Measurements from ENCODE around the gene TRPT1.
"Not testable (repeated sequence)": the region's sequence is repeated elsewhere in the genome, so short reads cannot be mapped to it uniquely, and the experiment has no call there.

TRPT1 gene

GRCh38 chr11:64258946-64259532 lies 33.1 kb upstream of the TRPT1 start:
- no peak for DNase-seq (ENCODE audit: low read depth in 2 of 3, low spot score in 1 of 3)

GRCh38 chr11:64258356-64258755 lies 32.4 kb upstream of the TRPT1 start:
- no peak for DNase-seq (ENCODE audit: low read depth in 2 of 3, low spot score in 1 of 3)

GRCh38 chr11:64256300-64256699 lies 30.3 kb upstream of the TRPT1 start:
- no peak for DNase-seq (ENCODE audit: low read depth in 2 of 3, low spot score in 1 of 3)

DNA sequence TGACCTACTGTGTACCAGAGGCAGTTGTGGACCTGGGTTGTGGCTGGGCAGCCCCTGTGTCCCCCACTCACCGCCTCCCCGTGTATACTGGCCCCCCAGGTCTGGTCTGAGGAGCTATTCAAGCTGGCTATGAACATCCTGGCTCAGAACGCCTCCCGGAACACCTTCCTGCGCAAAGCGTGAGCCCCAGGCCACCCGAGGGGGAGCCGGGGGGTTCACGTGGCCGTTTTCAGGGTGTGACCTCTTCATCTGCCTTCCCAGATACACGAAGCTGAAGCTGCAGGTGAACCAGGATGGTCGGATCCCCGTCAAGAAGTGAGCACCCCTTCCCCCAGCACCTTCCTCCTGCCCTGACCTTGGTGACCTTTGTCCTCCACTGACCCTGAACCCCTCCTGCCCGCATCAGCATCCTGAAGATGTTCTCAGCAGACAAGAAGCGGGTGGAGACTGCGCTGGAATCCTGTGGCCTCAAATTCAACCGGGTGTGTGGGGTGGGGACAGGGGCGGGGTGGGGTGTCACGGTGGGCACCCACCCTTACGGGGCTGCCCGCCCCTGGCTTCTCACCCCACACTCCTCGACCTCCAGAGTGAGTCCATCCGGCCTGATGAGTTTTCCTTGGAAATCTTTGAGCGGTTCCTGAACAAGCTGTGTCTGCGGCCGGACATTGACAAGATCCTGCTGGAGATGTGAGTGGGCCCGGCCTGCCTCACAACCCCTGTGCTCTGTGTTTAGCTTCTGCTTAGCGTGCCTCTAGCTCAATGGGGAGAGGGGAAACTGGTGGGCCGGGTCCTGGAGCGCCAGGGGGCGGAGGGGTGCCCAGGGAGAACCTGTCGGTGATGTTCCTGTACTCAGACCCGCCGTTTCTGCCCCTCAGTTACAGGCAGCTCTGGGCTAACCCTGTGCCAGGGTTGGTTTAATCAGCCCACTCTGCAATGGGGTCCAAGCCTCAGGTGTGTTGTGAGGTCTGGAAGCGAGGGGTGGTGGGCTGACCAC lies 29.4 kb upstream of the TRPT1 start:
- DNase-seq (ENCODE audit: low read depth in 2 of 3, low spot score in 1 of 3) = no peak

DNA sequence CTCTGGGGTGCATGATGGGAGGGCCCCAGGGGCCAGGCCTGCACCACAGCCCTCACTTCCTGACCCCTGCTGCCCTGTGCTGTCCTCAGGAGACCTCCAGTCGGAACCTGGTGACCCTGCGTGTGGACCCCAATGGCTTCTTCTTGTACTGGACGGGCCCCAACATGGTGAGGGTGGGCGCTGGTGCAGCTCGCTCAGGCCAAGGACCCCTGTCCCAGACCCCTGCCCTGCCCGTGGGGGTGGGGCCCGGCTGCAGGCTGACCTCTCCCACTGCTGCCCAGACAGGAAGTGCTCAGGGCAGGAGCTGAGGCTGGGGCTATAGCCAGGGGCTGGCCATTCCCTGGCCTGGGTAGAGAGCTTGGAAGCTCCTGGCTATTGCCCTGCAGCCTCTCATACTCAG lies 28.3 kb upstream of the TRPT1 start:
- DNase-seq (ENCODE audit: low read depth in 2 of 3, low spot score in 1 of 3) = no peak

GRCh38 chr11:64253481-64253880 lies 27.5 kb upstream of the TRPT1 start:
- DNase-seq (ENCODE audit: low read depth in 2 of 3, low spot score in 1 of 3) = no peak

DNA sequence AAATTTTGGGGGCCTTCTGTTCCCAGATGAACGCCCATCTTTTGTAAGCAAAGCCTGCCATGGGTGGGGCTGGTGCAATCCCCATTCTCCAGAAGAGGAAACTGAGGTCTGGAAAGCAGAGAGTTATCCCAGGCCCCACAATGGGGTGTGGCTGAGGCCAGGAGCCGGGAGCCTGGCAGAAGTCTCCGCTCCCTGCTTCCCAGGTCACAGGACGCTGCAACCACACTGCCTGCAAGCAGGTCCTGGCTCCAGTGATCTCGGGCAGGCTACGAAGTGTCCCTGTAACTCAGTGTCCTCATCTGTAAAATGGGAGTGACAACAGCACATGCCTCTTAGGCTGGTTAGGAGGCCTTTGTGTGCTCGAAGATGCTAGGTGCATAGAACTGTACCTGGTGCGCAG lies 27.1 kb upstream of the TRPT1 start:
- no peak for DNase-seq (ENCODE audit: low read depth in 2 of 3, low spot score in 1 of 3)

DNA sequence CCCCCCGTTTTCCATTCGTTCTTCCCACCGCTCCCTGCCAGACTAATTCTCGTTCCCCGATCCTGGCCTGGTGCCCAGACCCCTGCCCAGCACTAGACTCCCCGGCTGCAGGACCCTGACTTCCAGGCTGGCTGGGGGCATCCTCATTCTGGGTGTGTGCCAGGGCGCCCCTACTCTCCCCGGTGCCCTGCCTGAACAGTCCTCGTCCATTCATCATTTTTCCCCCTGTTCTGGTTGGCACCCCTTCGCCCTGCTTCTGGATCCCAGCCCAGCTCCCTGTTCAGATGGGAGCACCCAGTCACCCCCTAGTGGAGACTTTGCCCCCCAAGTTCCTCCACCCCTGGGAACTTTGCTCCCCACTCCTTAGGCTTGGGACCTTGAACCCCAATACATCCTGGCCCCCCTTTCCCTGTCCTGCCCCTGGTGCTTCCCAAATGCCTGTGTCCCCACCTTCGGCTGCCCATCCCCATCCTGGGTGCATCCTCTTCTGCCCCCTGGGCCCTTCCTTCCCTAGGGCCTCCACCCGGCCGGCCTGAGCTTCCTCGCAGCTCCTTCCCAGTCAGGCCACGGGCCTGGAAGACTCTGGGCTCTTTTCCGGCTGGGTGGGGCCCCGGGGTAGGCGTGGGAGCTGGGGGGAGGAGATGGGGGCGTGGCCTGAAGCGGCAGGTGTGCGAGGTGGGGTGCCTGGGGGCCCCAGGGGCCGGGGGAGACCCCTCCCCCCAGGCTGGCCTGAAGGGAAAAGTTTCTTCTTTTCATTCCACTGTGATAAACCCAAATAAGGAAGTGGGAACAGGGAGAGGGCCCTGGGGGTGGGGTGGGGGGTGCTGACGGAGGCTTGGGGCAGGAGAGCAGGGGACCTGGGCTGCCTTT lies 26.3 kb upstream of the TRPT1 start:
- DNase-seq (ENCODE audit: low read depth in 2 of 3, low spot score in 1 of 3) = no peak

DNA sequence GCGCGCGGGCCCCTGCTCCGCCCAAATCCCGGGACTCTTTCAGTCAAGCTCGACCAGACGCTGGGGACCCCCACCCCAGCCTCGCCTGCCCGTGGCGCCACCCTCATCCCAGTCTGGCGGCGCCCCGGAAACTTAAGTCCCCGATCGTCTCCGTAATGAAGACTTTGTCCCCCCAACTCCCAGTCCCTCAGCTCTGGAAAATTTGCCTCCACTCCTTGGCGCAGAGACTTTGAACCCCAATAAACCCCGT lies 25.7 kb upstream of the TRPT1 start:
- no peak for DNase-seq (ENCODE audit: low read depth in 2 of 3, low spot score in 1 of 3)

DNA sequence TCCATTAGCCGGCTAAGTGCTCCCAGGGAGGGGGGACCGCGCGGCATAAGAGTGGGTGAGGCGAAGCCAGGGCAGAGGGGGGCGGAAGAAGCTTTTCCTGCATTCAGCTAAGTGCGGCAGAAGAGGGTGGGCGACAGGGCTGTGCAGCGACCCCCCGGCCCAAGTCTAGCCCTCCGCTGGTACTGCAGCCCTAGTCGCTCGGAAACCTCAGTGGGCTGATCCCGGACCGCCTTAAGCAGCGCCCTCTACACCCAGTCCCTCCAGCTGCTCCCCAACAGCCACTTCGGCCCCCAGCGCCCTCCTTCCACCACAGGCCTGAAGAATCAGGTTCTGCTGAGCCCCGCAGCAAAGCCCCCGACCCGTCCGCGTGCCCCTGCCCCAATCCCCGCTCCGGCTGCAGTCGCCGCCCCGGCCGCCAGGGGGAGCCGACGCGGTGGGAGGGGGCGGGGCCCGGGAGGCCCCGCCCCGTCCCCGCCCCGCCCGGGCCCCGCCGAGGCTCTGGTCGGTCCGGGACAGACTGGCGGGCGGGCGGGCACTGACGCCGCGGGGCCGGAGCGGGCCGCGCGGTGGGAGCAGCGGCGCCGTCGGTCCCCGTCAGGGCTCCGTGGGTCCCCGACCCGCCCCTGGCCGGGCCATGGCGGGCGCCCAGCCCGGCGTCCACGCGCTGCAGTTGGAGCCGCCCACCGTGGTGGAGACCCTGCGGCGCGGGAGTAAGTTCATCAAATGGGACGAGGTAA lies 25.2 kb upstream of the TRPT1 start, which contains the start of gene PLCB3:
TSS of gene PLCB3 (plus strand) at position 515 of the 737 bp plus-strand sequence. CDS start at position 635, 120 bp downstream.
- no peak for DNase-seq (ENCODE audit: low read depth in 2 of 3, low spot score in 1 of 3)

GRCh38 chr11:64250415-64251015 lies 24.5 kb upstream of the TRPT1 start:
- no peak for DNase-seq (ENCODE audit: low read depth in 2 of 3, low spot score in 1 of 3)

DNA sequence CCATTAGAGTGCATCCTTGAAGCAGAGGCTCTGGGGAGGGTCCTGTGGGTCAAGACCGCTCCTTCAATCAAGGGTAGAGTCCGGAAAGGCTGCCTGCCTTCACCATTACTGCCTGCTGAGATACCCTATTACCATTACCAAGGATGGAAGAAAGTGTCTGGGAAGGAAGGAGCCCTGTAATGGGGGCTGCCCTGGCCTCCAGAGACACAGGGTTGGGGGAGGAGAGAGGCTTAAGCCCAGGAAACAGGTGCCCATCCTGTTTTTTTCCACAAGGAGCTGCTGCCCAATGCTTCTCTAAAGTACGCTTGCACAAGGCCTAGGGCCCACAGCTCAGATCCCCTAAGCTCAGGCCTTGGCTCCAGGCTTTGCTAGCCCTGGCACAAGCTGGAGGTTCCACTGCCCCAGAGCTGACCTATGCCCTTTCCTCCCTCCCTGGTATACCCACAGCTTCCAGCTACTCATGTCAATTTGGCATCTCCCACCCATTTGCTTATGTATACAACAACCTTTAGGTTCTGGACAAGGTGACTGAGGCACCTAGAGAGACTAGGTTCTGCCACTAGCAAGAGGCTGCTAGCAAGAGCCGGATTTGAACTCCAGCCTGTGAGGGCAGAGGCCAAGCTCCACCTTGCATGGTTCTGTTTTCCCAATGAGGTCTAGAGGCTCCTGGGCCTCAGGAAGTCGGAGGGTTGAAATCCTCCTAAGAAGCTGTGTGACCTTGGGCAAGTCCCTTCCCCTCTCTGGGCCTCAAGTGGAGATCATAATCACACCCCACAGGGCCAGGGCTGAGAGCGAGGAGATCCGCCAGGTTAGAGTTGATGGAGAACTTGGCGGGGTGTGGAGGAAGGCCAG lies 23.8 kb upstream of the TRPT1 start:
- no peak for DNase-seq (ENCODE audit: low read depth in 2 of 3, low spot score in 1 of 3)

DNA sequence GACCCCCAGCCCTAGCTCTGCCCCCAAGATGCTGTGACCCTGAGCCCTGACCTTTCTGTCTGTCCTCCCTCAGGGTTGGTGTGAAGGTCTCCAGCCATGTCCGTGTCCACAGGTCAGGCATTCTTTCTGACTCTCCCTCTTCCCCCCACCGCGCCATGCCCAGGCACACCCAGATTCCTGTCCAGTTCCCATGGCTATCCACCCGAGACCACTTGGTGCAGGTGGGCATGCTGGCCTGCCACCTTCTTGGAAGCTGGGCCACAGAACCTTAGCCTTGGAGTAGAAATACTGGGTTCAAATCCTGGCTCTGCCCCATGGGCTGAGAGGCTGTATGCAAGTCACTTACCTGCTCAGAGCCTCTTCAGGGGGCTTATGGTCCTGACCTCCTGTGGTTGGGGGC lies 23.1 kb upstream of the TRPT1 start:
- DNase-seq (ENCODE audit: low read depth in 2 of 3, low spot score in 1 of 3) = no peak

DNA sequence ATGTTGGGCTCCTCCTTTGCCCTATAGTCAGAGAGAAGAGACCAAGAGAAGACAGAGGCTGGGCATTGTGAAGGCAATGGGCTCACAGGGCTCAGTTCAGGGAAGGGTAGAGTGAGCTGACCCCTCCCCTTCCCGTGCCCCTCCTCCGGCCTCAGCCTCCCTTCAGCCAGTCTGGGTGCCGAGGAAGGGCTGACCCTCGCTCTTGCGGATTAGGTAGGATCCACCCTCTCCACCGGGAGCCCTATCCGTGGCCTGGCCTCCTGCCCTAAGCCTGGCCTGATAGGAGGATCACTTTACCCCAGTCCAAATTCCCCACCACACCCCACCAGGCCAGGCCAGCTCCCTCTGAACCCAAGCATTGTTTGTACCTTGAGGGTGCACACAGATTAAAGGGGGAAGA lies 22.6 kb upstream of the TRPT1 start:
- no peak for DNase-seq (ENCODE audit: low read depth in 2 of 3, low spot score in 1 of 3)

DNA sequence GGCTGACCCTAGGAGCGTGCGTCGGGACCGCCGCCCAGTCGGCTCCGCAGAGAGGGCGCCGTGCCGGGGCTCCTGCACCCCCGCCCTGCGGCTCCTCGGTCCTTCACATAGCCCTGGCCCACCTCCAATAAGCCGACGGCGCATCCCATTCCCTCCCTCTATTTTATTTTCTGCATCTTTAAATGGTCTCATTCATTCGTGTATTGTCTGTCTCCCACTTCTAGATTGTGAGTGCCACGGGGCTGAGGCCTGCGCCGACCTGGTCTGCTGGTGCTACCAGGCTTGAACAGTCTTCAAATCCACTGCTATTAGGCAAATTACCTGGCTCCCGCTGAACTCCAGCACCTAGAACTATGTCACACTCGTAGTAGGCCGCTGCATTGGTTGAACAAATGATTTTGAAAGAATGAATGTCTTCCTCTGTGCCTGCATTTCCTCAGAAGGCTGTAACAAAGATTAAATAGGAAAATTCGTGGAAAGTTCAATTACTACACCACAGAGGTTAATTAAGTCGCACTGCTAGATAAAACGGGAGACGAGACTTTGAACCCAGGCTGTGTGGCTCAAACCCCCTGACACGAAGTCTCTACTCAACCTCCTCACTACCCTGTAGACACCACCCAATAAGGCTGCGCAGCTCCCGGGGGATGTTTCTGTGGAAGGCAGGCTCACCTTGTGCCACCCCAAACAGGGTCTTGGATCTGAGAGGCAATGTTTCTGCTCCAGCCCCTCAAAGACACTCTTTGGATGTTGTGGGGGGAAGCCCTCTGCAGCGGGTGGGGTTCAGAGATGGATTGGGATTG lies 21.9 kb upstream of the TRPT1 start:
- no peak for DNase-seq (ENCODE audit: low read depth in 2 of 3, low spot score in 1 of 3)

DNA sequence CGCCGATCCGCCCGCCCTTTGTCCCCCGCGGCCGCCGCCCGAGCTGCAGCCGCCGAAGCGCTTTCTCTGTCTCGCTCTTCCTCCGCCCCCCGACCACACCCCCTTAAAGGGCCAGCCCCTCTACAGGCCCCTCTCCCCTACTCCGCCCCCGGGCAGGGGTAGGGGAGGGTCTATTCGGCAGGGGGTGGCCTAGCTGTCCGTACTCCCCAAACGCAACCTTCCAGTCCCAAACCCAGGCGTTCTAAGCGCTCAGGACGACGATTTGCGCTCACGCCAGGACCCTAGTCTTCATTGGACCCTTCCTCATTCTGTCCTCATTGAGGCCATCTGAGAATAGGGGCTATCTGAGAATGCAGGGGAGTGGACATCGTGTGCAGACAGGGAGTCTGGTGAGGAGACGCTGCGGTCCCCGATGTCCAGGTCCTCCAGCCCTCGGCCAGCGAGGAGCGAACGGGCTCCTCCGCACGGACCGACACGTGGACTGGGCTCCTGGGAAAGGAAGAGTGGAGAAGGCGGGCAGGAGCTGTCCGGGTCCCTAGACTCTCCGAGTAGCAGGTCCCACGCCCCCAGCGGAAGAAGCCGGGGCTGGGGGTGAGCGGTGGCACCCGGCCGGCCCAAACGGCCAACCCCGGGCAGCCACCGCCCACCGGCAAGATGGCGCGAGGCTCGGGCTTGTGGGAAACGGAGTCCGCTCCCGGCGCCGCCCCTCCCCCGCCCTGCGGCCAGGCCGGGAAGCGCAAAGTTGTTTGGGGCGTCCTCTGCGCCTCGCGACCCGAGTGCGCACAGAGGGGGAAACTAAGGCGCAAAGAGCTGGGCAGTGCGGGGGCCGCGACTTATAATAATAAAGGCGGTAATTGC lies 21.1 kb upstream of the TRPT1 start, which contains the start of gene PPP1R14B:
TSS of gene PPP1R14B (minus strand) at position 73 of the 858 bp plus-strand sequence. CDS start 270 bp downstream, outside the sequence.
- DNase-seq (ENCODE audit: low read depth in 2 of 3, low spot score in 1 of 3) = peak; percentile 66 to 78 (median 69)

DNA sequence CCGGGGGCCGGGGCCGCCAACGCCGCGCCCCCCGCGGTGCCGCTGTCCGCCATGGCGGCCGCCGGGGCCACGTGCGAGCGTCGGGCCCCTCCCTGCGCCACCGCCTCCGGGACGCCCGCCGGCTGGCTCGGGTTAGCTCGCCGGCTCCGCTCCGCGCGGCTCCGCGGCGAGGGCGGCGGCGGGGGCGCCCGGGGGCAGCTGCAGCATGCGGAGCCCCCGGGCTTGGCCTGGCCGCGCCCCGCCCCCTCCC lies 20.6 kb upstream of the TRPT1 start:
- DNase-seq (ENCODE audit: low read depth in 2 of 3, low spot score in 1 of 3) = not testable (repeated sequence)

All from stimulated activated CD4-positive, alpha-beta T cell treated with anti-CD3 and anti-CD28 coated beads, Interleukin-12 subunit alpha, Interleukin-12 subunit beta, amount 100 ng/mL, for 48 hours (primary cell).